GM12878 (cell line): Measurements from ENCODE around the gene SIDT1. TPM values are rescaled to one million over a fixed set of nuclear protein-coding genes. Genes with fewer than 3 reads are reported as not detected.

ENCODE experiments used
- ATAC-seq: fragments of 200-7000 bp; cut with Tn5 transposase; 3 replicates; pipeline ENCODE4 v1.9.1; 2020; ENCODE audit warnings: mild to moderate bottlenecking, moderate library complexity
- BruUV-seq: library from RNA; stranded (reverse); fragments of 400-500 nt; replicated peaks from 2 replicates; lab custom pipeline; 2021; lab: Mats Ljungman, UMichigan
- CTCF ChIA-PET: fragments of 300-600 bp; sonication (Branson Sonifier 250); formaldehyde crosslinking; extraction: SDS; loops from one replicate; lab custom pipeline; 2021; ENCODE audit warnings: inconsistent platforms; lab: Yijun Ruan, JAX
- POLR2A ChIA-PET: fragments of 350-600 bp; formaldehyde crosslinking; extraction: SDS; loops from one replicate; lab custom pipeline; 2021; ENCODE audit warnings: inconsistent platforms; lab: Charles Lee
- RAD21 ChIA-PET: fragments of 300-600 bp; sonication (Branson Sonifier 250); formaldehyde crosslinking; loops from one replicate; lab custom pipeline; 2023; ENCODE audit warnings: antibody characterized with exemption; ENCODE audit not compliant: unreplicated experiment; lab: Charles Lee
- SMC1A ChIA-PET: fragments of 300-600 bp; sonication (Branson Sonifier 250); formaldehyde crosslinking; loops from one replicate; lab custom pipeline; 2023; ENCODE audit not compliant: unreplicated experiment, uncharacterized antibody; lab: Charles Lee
- DNase-seq: peaks from one replicate; pipeline ENCODE4 v3.0.0-alpha.2; 2011; ENCODE audit warnings: low read depth, low spot score
- FAIRE-seq: peaks from 3 replicates; lab custom pipeline; 2011; peaks lifted over from hg19 to GRCh38; lab: Jason Lieb, UNC
- H2AFZ ChIP-seq: 2 replicates; pipeline ENCODE4 v1.6.0; 2011; ENCODE audit warnings: low read depth, low read length, control low read depth; ENCODE audit not compliant: control insufficient read depth
- H3K27ac ChIP-seq: 2 replicates; pipeline ENCODE4 v1.5.1; 2011; ENCODE audit warnings: control low read depth; ENCODE audit not compliant: control insufficient read depth, insufficient read depth
- H3K27me3 ChIP-seq, 2 experiments: replicated peaks in 1 of 2; 2 replicates each; pipeline versions ENCODE4 v1.6.0 to v1.6.1; 2011; ENCODE audit warnings: low read length in 1 of 2; ENCODE audit not compliant: control insufficient read depth in 2 of 2, insufficient read depth in 2 of 2
- H3K36me3 ChIP-seq, 2 experiments: 2 replicates each; pipeline ENCODE4 v1.5.1; 2011; ENCODE audit warnings: low read length in 1 of 2; ENCODE audit not compliant: control insufficient read depth in 2 of 2, insufficient read depth in 2 of 2
- H3K4me1 ChIP-seq: 2 replicates; pipeline ENCODE4 v1.6.1; 2011; ENCODE audit warnings: mild to moderate bottlenecking, low read length, moderate library complexity, mixed read lengths; ENCODE audit not compliant: control insufficient read depth, insufficient read depth
- H3K4me2 ChIP-seq: 2 replicates; pipeline ENCODE4 v1.6.0; 2011; ENCODE audit warnings: control low read depth; ENCODE audit not compliant: control insufficient read depth, insufficient read depth
- H3K4me3 ChIP-seq: fragments of 200-600 bp; sonication (generic); 2 replicates; pipeline ENCODE4 v1.5.1; 2016
- H3K79me2 ChIP-seq: 2 replicates; pipeline ENCODE4 v1.6.0; 2011; ENCODE audit warnings: low read length; ENCODE audit not compliant: control insufficient read depth, insufficient read depth
- H3K9ac ChIP-seq: 2 replicates; pipeline ENCODE4 v1.8.0; 2011; ENCODE audit warnings: low read length, control low read depth, mixed read lengths; ENCODE audit not compliant: control insufficient read depth, insufficient read depth
- H3K9me3 ChIP-seq: replicated peaks from 3 replicates; pipeline ENCODE4 v1.5.1; 2011; ENCODE audit warnings: mild to moderate bottlenecking, low read length; ENCODE audit not compliant: control insufficient read depth, insufficient read depth
- H4K20me1 ChIP-seq: 2 replicates; pipeline ENCODE4 v1.6.0; 2011; ENCODE audit not compliant: control insufficient read depth, insufficient read depth
- CBFB ChIP-seq: IDR thresholded peaks from 2 replicates; pipeline ENCODE4 v1.6.1; 2016; ENCODE audit warnings: antibody characterized with exemption, low read depth
- CHD4 ChIP-seq: fragments of 200-600 bp; sonication (generic); IDR thresholded peaks from 2 replicates; pipeline ENCODE4 v1.6.1; 2016; ENCODE audit warnings: mild to moderate bottlenecking
- E4F1 ChIP-seq: fragments of 450-650 bp; IDR thresholded peaks from 2 replicates; pipeline ENCODE4 v1.6.1; 2018; ENCODE audit warnings: borderline replicate concordance, mild to moderate bottlenecking; ENCODE audit not compliant: partially characterized antibody
- FOS ChIP-seq: IDR thresholded peaks from 3 replicates; pipeline ENCODE4 v1.6.1; 2011; ENCODE audit warnings: borderline replicate concordance; ENCODE audit not compliant: insufficient read length; ENCODE audit errors: extremely low read depth
- GATAD2B ChIP-seq: fragments of 450-650 bp; conservative IDR thresholded peaks from 2 replicates; pipeline ENCODE4 v1.6.1; 2017; ENCODE audit warnings: low read depth, mild to moderate bottlenecking, moderate library complexity
- IKZF2 ChIP-seq, 2 experiments: fragments of 450-650 bp; IDR thresholded peaks; 2 replicates each; pipeline ENCODE4 v1.6.1; 2017; ENCODE audit warnings: mild to moderate bottlenecking in 2 of 2, moderate library complexity in 2 of 2
- JUNB ChIP-seq: IDR thresholded peaks from 2 replicates; pipeline ENCODE4 v1.6.1; 2016; ENCODE audit warnings: antibody characterized with exemption, mild to moderate bottlenecking
- LARP7 ChIP-seq: fragments of 450-650 bp; IDR thresholded peaks from 2 replicates; pipeline ENCODE4 v1.6.1; 2017; ENCODE audit warnings: mild to moderate bottlenecking
- MAX ChIP-seq: IDR thresholded peaks from 2 replicates; pipeline ENCODE4 v1.6.1; 2012; ENCODE audit warnings: low read depth, low read length, improper control_type of control experiment
- MTA3 ChIP-seq: IDR thresholded peaks from 2 replicates; pipeline ENCODE4 v1.6.1; 2012; ENCODE audit warnings: low read length, inconsistent platforms, borderline replicate concordance
- NFYB ChIP-seq: IDR thresholded peaks from 2 replicates; pipeline ENCODE4 v1.6.1; 2011; ENCODE audit warnings: low read depth, mild to moderate bottlenecking, low read length, improper control_type of control experiment, moderate library complexity; ENCODE audit not compliant: insufficient read depth
- NKRF ChIP-seq: fragments of 450-650 bp; conservative IDR thresholded peaks from 2 replicates; pipeline ENCODE4 v1.6.1; 2017; ENCODE audit warnings: mild to moderate bottlenecking, moderate library complexity
- TCF7 ChIP-seq: IDR thresholded peaks from 2 replicates; pipeline ENCODE4 v1.6.1; 2014; ENCODE audit warnings: antibody characterized with exemption, borderline replicate concordance
- ZBTB4 ChIP-seq: fragments of 450-650 bp; formaldehyde crosslinking; IDR thresholded peaks from 2 replicates; pipeline ENCODE4 v1.4.0; 2022; ENCODE audit warnings: mild to moderate bottlenecking, moderate library complexity
- ZNF24 ChIP-seq: fragments of 450-650 bp; IDR thresholded peaks from 2 replicates; pipeline ENCODE4 v1.6.1; 2017; ENCODE audit warnings: antibody characterized with exemption, mild to moderate bottlenecking
- WGBS: methylation state at CpG from one replicate; pipeline ENCODE4 v1.1.6; 2016; ENCODE audit warnings: low lambda C conversion rate; ENCODE audit not compliant: insufficient replicate concordance, insufficient coverage; ENCODE audit errors: missing lambda C conversion rate; 5-methylcytosine and 5-hydroxymethylcytosine counted together
- in situ Hi-C: fragments of 300-500 bp; cut with MboI; formaldehyde crosslinking; loops from 9 replicates; pipeline ENCODE4 v1.14.3; 2018; ENCODE audit warnings: mixed read lengths
- intact Hi-C: fragments of 100-400 bp; cut with micrococcal nuclease; formaldehyde crosslinking; loops from one replicate; pipeline ENCODE4 v1.14.2; 2022; ENCODE audit not compliant: unreplicated experiment
- polyA plus RNA-seq, 11 experiments: library from polyadenylated mRNA; depleted of rRNA in 4 of 11; unstranded in 6 of 11; stranded (reverse) in 5 of 11; fragments of >200 nt; fragmentation: Nextera tagmentation in 4 of 11; fragmentation: Illumina TruSeq in 1 of 11; extraction: Ambion mirVana in 4 of 11; extraction: Trizol in 1 of 11; gene quantifications; 1 replicate in 1 of 11; 2 replicates in 10 of 11; pipeline versions ENCODE4 v1.2.1 to v1.2.3, GENCODE V29; 2011 to 2016; ENCODE audit warnings: inconsistent platforms in 2 of 11, missing spikeins in 2 of 11, low read depth in 1 of 11
- total RNA-seq, 4 experiments: library from RNA; depleted of rRNA in 3 of 4; stranded (reverse); fragments of >200 nt in 3 of 4; fragmentation: Illumina TruSeq in 1 of 4; extraction: Trizol in 1 of 4; gene quantifications; 2 replicates each; pipeline versions ENCODE4 v1.2.1 to v1.2.3, GENCODE V29; 2013 to 2021

Gene SIDT1
- total and polyA plus RNA-seq, 10 of the 15 experiments (the other 5 are each of a cell fraction or from before 2014, with no cell fraction given): 3.0 to 45.0 (median 26.6) TPM

GRCh38 chr3:113660896-113661295 lies 128.5 kb downstream of the SIDT1 start (continued):
- TF ChIP-seq GATAD2B (no peak), CHD4 (no peak), ZNF24 (no peak)

- intact Hi-C loops (no loop called here), in situ Hi-C loops (no loop called here)
- H3K79me2 ChIP-seq: no peaks in the 10 kb centered on the region
- 93% methylated on average over 1 of the region's 1 CpG for WGBS
- no TSS peak for BruUV-seq
- no peak overlapping the region for H3K9ac ChIP-seq
- H2AFZ ChIP-seq: no peak overlapping the region
- FAIRE-seq (no peak), ATAC-seq (no peak)
- CTCF ChIA-PET: no interaction called here
- H3K27ac ChIP-seq: no peak overlapping the region
- no peaks in the 10 kb centered on the region for H3K9me3 ChIP-seq
- no peaks in the 10 kb centered on the region for H3K27me3 ChIP-seq
- POLR2A ChIA-PET: interaction anchor here (0.9 kb wide), 1 partner anchor 25 kb away, joined by 3 read pairs; no protein-coding TSS in a partner anchor
- no peaks in the 10 kb centered on the region for H4K20me1 ChIP-seq
- H3K4me1 ChIP-seq: peaks cover 3% of the 10 kb centered on the region; the same call in 1 of the 2 replicates
- SMC1A ChIA-PET: interaction anchor here (0.7 to 1.2 kb wide), 3 partner anchors 9 to 11 kb away, joined by 3 read pairs; no protein-coding TSS in a partner anchor
- TF ChIP-seq ZBTB4 (CRISPR knock-in tag) (no peak), FOS (no peak), LARP7 (no peak), CBFB (no peak), JUNB (no peak), MTA3 (no peak), MAX (no peak), IKZF2 (IDR thresholded peaks at IDR 0.05) (no peak), E4F1 (no peak), NKRF (no peak), TCF7 (no peak), NFYB (no peak)
- TF ChIP-seq, all 136 proteins: peak for 0
- RAD21 ChIA-PET: no interaction called here
- peaks cover 2 to 7% of the 10 kb centered on the region in 2 experiments for H3K36me3 ChIP-seq
- no peak overlapping the region for H3K4me2 ChIP-seq
- DNase-seq: no peak
- H3K4me3 ChIP-seq: no peak overlapping the region
Observed at GRCh38 chr3:113662824-113663223, 130.5 kb downstream of the SIDT1 start.
